GM18511 (cell line): Measurements from ENCODE around the gene SLC49A4.

Experiments
- ATAC-seq: cut with Tn5 transposase; IDR thresholded peaks from one replicate; pipeline ENCODE4 v1.9.1; 2021; ENCODE audit warnings: mild to moderate bottlenecking, moderate library complexity; ENCODE audit not compliant: unreplicated experiment

The SLC49A4 gene

GRCh38 chr3:122927726-122928125 is 132.9 kb downstream of the SLC49A4 start:
- no peak for ATAC-seq

DNA sequence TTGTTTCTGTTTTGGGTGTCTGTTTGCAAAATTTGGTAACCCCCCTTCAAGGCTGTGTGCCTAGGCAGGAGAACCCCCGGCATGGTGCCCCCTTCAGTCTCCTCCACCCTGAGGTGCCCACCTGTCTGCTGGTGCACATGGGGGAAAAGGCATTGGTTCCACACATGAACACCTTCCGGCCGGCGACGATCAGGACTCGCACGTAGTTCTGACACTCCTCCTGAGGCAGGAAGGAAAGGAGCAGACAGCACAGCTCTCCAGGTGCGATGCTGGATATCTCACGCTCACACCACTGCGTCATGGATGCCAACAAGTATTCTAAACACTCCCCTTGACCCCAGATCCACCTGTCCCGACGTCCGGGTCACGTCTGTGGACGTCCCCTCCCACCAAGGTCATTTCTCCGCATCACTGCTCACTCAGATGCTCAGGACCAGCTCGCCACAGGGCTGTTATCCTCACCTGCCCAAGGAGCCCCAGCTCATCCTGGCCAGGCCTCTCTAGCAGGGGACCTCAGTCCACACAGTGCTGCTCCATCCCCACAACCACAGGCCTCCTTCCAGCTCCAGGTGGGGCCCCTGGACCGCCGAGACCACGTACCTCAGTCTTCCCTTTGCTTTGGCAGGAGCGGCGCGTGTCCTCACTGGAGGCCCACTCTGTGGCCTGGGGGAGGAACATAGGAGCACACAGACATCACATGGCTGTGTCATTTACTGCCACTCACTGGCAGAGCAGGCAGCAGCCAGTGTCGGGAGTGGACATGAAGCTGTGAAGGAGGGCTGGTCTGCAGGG is 133.7 kb downstream of the SLC49A4 start:
- ATAC-seq: no peak

- no peak for ATAC-seq
These were observed 134.6 kb downstream of the SLC49A4 start for GRCh38 chr3:122929188-122930062.

GRCh38 chr3:122930063-122930997 is 135.5 kb downstream of the SLC49A4 start:
- no peak for ATAC-seq
